Left lung (tissue), 10 donors: ENCODE data around the gene PIP5KL1. TPM values are rescaled to one million over a fixed set of nuclear protein-coding genes. Genes with fewer than 3 reads are reported as not detected.

Experiments used
- ATAC-seq: fragments of 200-7000 bp; cut with Tn5 transposase; one replicate; pipeline ENCODE4 v1.9.1; 2020; ENCODE audit warnings: moderate library complexity
- DNase-seq, 4 donors: peaks; one replicate each; pipeline ENCODE4 v3.0.0-alpha.2; 2013 to 2020
- H3K27ac ChIP-seq, 2 donors: fragments of 200-600 bp; sonication (generic) in 1 of 2; one replicate each; pipeline versions ENCODE4 v1.5.0 to v1.8.0; 2020 to 2021
- H3K27me3 ChIP-seq, 2 donors: fragments of 200-600 bp; sonication (generic) in 1 of 2; one replicate each; pipeline versions ENCODE4 v1.5.0 to v1.8.0; 2020 to 2021
- H3K36me3 ChIP-seq, 2 donors: fragments of 200-600 bp; sonication (generic) in 1 of 2; one replicate each; pipeline versions ENCODE4 v1.5.0 to v1.8.0; 2020 to 2021
- H3K4me1 ChIP-seq, 2 donors: fragments of 200-600 bp; one replicate each; pipeline ENCODE4 v1.8.0; 2021
- H3K4me3 ChIP-seq, 2 donors: fragments of 200-600 bp; sonication (generic) in 1 of 2; one replicate each; pipeline versions ENCODE4 v1.5.0 to v1.8.0; 2020 to 2021; ENCODE audit warnings: mild to moderate bottlenecking in 1 of 2
- H3K9me3 ChIP-seq, 2 donors: fragments of 200-600 bp; sonication (generic) in 1 of 2; one replicate each; pipeline versions ENCODE4 v1.5.0 to v1.8.0; 2020 to 2021
- intact Hi-C, 2 donors: fragments of 100-400 bp; cut with DNase I; formaldehyde crosslinking; loops; one replicate each; pipeline versions ENCODE4 v1.11.2 to v1.14.2; 2022
- polyA plus RNA-seq, 6 donors: library from polyadenylated mRNA; unstranded; fragments of 120-200 nt; gene quantifications; one replicate each; pipeline ENCODE4 v1.2.1, GENCODE V29; 2013; ENCODE audit not compliant: insufficient read length in 6 of 6
- total RNA-seq, 2 donors: library from RNA; stranded (reverse); fragmentation: NEBNext Ultra II Directional; extraction: Animal tissue kit (Norgen Biotek cat#: 25700); gene quantifications; one replicate each; pipeline ENCODE4 v1.2.1, GENCODE V29; 2021
- TF ChIP-seq, protein P1 (sequence below), 2 donors: fragments of 200-600 bp; sonication (generic) in 1 of 2; IDR thresholded peaks; one replicate each; pipeline versions ENCODE4 v1.5.0 to v1.8.0; 2021; ENCODE audit warnings: antibody characterized with exemption in 2 of 2
- donor health status: DM: no; HTN: yes; CAD: no.
- donor health status: DM: no; HTN: no; CAD: no.

PIP5KL1 gene
- total and polyA plus RNA-seq, 8 donors: 2.7 to 7.9 (median 5.0) TPM

- intact Hi-C loops: loop anchor here in 1 of 2 donors (5.0 to 10.0 kb wide), 3 partner anchors 138 to 410 kb away; partner anchors contain the start of gene CDK9
- Histone ChIP-seq H3K36me3 (no peaks in the 10 kb centered on the region), H3K9me3 (no peaks in the 10 kb centered on the region), H3K27me3 (peaks cover 0 to 54% of the 10 kb centered on the region in 2 donors), H3K4me3 (no peak overlapping the region), H3K4me1 (peaks cover 15 to 40% of the 10 kb centered on the region in 2 donors), H3K27ac (no peak overlapping the region)
- no peak for DNase-seq
- ATAC-seq: no peak
- TF ChIP-seq, protein P1, sequence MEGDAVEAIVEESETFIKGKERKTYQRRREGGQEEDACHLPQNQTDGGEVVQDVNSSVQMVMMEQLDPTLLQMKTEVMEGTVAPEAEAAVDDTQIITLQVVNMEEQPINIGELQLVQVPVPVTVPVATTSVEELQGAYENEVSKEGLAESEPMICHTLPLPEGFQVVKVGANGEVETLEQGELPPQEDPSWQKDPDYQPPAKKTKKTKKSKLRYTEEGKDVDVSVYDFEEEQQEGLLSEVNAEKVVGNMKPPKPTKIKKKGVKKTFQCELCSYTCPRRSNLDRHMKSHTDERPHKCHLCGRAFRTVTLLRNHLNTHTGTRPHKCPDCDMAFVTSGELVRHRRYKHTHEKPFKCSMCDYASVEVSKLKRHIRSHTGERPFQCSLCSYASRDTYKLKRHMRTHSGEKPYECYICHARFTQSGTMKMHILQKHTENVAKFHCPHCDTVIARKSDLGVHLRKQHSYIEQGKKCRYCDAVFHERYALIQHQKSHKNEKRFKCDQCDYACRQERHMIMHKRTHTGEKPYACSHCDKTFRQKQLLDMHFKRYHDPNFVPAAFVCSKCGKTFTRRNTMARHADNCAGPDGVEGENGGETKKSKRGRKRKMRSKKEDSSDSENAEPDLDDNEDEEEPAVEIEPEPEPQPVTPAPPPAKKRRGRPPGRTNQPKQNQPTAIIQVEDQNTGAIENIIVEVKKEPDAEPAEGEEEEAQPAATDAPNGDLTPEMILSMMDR (IDR thresholded peaks at IDR 0.05): no peak
Observed at GRCh38 chr9:127924736-127925444, 5.7 kb downstream of the PIP5KL1 start.

- no peak overlapping the region for H3K4me3 ChIP-seq
- H3K27ac ChIP-seq: no peak overlapping the region
- TF ChIP-seq, protein P1 (IDR thresholded peaks at IDR 0.05): no peak
- no peaks in the 10 kb centered on the region for H3K9me3 ChIP-seq
- intact Hi-C loops: loop anchor here in 1 of 2 donors (5.0 to 10.0 kb wide), 3 partner anchors 136 to 409 kb away; partner anchors contain the start of gene CDK9
- DNase-seq (no peak), ATAC-seq (no peak)
- peaks cover 24 to 51% of the 10 kb centered on the region in 2 donors for H3K4me1 ChIP-seq
- no peaks in the 10 kb centered on the region for H3K36me3 ChIP-seq
- peaks cover 0 to 43% of the 10 kb centered on the region in 2 donors for H3K27me3 ChIP-seq
Observed at GRCh38 chr9:127923771-127924170, 6.8 kb downstream of the PIP5KL1 start.

DNA sequence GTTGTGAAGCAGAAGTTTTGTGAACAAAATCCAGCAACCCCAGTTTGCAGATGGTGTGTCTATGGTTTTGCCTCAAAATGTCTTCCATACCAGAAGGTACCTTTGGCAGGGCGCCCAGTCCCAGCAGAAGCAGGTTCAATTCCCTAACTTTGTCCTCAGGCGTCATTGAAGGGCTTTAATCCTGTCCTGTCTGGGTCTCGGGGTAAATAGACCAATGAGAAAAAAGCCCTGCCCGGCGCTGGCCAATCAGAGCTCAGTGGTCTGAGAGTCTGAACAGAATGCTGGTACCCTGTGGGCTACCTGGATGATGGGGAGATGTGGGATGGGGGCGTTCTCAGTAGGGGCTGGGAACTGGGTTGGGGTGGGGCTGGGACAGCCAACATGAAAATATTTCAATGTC is 7.5 kb downstream of the PIP5KL1 start:
- TF ChIP-seq, protein P1 (IDR thresholded peaks at IDR 0.05): no peak
- Histone ChIP-seq H3K4me1 (peaks cover 28 to 51% of the 10 kb centered on the region in 2 donors), H3K9me3 (no peaks in the 10 kb centered on the region), H3K4me3 (no peak overlapping the region), H3K27ac (no peak overlapping the region), H3K27me3 (peaks cover 0 to 36% of the 10 kb centered on the region in 2 donors), H3K36me3 (no peaks in the 10 kb centered on the region)
- ATAC-seq (no peak), DNase-seq (no peak)
- intact Hi-C loops: loop anchor here in 1 of 2 donors (5.0 to 10.0 kb wide), 3 partner anchors 136 to 408 kb away; partner anchors contain the start of gene CDK9

DNA sequence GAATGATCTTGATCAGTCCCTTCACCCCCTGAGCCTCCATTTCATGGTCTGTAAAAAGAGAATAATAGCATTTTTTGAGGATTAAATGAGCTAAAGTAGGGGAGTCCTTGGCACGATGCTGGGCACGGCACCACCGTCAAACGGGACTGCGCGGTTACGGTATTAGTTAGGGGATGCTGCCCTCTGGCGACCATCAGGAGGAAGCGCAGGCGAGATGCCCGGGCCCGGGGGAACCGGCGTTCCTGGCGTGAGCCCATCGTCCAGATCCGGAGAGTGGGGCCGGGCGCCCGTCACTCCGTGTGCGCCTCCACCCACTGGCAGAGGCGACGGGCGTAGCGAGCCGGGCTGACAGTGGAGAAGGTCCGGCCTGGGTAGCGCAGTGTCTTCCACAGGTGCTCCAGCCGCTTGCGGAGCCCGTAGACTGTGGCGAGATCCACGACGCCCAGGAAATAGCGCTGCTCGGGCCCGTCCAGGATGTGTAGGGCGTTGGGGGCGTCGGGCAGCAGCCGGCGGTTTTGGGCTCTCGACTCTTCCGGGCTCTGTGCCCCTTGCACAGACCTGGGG is 8.9 kb downstream of the PIP5KL1 start:
- H3K9me3 ChIP-seq: no peaks in the 10 kb centered on the region
- H3K27me3 ChIP-seq: peaks cover 0 to 22% of the 10 kb centered on the region in 2 donors
- no peaks in the 10 kb centered on the region for H3K36me3 ChIP-seq
- intact Hi-C loops: loop anchor here in 1 of 2 donors (5.0 to 10.0 kb wide), 3 partner anchors 134 to 407 kb away; partner anchors contain the start of gene CDK9
- TF ChIP-seq, protein P1 (IDR thresholded peaks at IDR 0.05): peak; percentile 95 to 100
- H3K4me1 ChIP-seq: peaks cover 25 to 51% of the 10 kb centered on the region in 2 donors
- H3K27ac ChIP-seq: no peak overlapping the region
- no peak overlapping the region for H3K4me3 ChIP-seq
- ATAC-seq (peak; percentile 43), DNase-seq (peak in 2 of 4 donors; percentile 81 to 93)

- H3K4me3 ChIP-seq: no peak overlapping the region
- peaks cover 0 to 13% of the 10 kb centered on the region in 2 donors for H3K27me3 ChIP-seq
- intact Hi-C loops: loop anchor here in 1 of 2 donors (5.0 to 10.0 kb wide), 3 partner anchors 133 to 406 kb away; partner anchors contain the start of gene CDK9
- no peaks in the 10 kb centered on the region for H3K9me3 ChIP-seq
- peaks cover 28 to 59% of the 10 kb centered on the region in 2 donors for H3K4me1 ChIP-seq
- DNase-seq: no peak
- ATAC-seq: no peak
- H3K36me3 ChIP-seq: no peaks in the 10 kb centered on the region
- H3K27ac ChIP-seq: no peak overlapping the region
- TF ChIP-seq, protein P1 (IDR thresholded peaks at IDR 0.05): no peak
Observed at GRCh38 chr9:127920794-127921193, 9.8 kb downstream of the PIP5KL1 start.
